ENCODE results near the gene LRRC8A.
A peak's percentile ranks its signal among the peaks of the same experiment; 100 is the strongest.

The LRRC8A gene

DNA sequence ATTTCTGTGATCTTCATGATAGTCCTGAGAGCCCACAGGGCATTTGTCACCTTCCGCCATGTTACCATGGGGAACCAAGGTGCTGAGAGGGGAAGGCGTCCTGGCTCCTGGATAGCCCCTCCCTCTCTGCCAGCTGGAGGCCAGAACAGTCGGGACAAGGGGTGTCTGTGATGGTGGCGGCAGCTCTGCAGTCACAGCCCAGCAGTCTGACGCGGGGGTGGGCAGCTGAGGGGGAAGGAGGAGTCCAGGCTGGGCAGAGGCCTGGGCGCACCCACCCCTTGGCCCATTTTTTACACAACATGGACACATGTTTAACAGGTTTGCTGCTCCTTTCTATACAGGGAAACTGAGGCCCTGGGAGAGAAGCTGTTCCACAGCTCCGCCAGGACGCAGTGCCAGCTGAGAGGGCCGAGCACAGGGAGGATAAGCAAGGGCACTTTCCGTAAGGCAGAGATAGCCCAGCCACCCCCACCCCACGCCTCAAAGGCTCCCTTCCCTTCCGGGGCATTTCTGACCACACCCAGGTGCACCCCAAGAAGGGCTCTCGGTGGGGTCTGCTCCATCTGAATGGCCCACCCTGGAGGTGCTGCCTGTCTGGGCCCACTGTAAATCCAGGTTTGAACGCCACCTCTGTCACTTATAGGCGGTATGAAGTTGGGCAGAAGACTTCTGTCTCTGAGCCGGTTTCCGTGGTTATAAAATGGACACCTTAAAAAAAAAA, 17.1 kb downstream of the LRRC8A start:
- peak overlapping the region; percentile 8; the same call in 1 of the 2 replicates for H3K9ac ChIP-seq
- H3K36me3 ChIP-seq: peaks cover 70% of the 10 kb centered on the region
- peaks cover 59% of the 10 kb centered on the region for H3K4me1 ChIP-seq
- peak overlapping the region; percentile 65 for H3K4me2 ChIP-seq
- H4K20me1 ChIP-seq: peaks cover 65% of the 10 kb centered on the region
- H3K9me3 ChIP-seq: no peaks in the 10 kb centered on the region
- peak overlapping the region; percentile 5; the same call in 1 of the 2 replicates for H3K4me3 ChIP-seq
- peak overlapping the region; percentile 76 for H3K27ac ChIP-seq
- no peak for TF ChIP-seq Cebpa-rat (IDR thresholded peaks at IDR 0.05)
- no peaks in the 10 kb centered on the region for H3K27me3 ChIP-seq

DNA sequence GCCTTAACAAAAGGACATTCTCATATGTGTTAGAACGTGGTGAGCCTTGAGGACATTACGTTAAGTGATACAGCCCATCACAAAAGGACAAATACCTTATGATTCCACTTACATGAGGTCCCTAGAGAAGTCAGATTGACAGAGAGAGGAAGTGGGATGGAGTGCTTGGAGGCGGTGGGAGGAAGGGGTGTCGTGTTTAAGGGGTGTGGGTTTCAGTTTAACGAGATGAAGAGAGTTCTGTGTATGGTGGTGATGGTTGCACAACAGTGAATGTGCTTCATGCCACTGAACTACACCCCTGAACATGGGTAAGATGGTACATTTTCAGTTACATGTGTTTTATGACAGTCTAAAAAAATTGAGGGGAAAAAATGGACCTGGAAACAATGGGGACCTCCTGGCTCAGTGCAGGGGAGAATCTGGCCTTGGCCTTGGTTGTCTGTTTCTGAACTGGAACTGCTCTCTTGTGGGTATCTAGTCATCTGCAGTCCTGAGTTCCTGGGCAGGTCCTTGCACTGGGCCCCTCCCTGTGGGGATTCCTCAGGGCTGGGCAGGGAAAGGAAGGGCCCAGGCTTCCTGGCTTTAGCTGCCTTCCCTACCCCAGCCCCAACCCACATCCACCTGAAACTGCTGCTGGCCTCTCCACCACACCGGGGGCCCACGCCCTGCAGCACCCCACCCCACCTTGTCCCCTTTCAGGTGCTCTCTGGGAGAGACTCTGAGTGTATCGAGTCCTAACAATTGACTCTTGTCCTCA, 17.8 kb downstream of the LRRC8A start:
- Histone ChIP-seq H4K20me1 (peaks cover 65% of the 10 kb centered on the region), H3K9me3 (no peaks in the 10 kb centered on the region), H3K36me3 (peaks cover 68% of the 10 kb centered on the region), H3K9ac (peak overlapping the region; percentile 8; the same call in 1 of the 2 replicates), H3K27ac (peak overlapping the region; percentile 76), H3K4me1 (peaks cover 64% of the 10 kb centered on the region), H3K4me3 (peak overlapping the region; percentile 5; the same call in 1 of the 2 replicates), H3K27me3 (no peaks in the 10 kb centered on the region), H3K4me2 (peak overlapping the region; percentile 65)
- TF ChIP-seq Cebpa-rat (IDR thresholded peaks at IDR 0.05): peak; percentile 30; the same call in 1 of the 2 replicates

DNA sequence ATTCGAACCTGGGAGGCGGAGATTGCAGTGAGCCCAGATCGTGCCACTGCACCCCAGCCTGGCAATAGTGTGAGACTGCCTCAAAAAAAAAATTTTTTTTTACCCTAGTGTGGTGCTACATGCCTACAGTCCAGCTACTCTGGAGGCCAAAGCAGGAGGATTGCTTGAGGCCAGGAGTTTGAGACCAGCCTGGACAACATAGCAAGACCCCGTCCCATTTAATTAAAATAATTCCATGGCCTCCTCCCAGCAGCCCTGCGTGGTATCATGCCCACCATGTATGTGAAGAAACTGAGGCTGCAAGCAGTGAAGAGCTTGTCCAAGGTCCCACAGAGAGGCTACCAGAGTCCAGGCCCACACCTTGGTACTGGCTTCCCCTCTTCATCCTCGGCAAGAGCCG, 19.4 kb downstream of the LRRC8A start:
- Histone ChIP-seq H3K4me3 (no peak overlapping the region), H3K27me3 (no peaks in the 10 kb centered on the region), H3K4me2 (peak overlapping the region; percentile 76), H3K27ac (peak overlapping the region; percentile 73; the same call in 1 of the 2 replicates), H3K9ac (peak overlapping the region; percentile 56; the same call in 1 of the 2 replicates), H4K20me1 (peaks cover 48% of the 10 kb centered on the region), H3K9me3 (no peaks in the 10 kb centered on the region), H3K36me3 (peaks cover 53% of the 10 kb centered on the region), H3K4me1 (peaks cover 57% of the 10 kb centered on the region)
- TF ChIP-seq Cebpa-rat (IDR thresholded peaks at IDR 0.05): no peak

DNA sequence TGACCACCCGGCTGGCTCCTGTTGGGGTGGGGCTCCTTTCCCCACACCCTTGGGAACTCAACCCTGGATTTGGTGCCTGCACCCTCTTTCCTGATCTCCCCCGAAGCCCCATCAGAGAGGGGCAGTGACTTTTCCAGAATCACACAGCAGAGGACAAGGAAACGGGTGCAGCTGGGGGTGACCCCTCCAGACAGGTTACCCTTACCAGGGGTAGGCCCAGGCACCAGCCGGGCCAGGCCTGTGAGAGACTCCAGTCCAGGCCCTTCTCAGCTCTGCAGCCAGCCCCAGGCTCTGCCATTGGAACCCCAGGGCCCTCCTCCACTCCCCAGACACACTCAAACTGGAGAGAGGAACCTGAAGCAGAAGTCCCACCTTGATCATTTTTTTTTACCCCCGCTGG, 19.9 kb downstream of the LRRC8A start:
- peaks cover 57% of the 10 kb centered on the region for H3K4me1 ChIP-seq
- H3K9ac ChIP-seq: peak overlapping the region; percentile 56; the same call in 1 of the 2 replicates
- no peak overlapping the region for H3K4me3 ChIP-seq
- H3K36me3 ChIP-seq: peaks cover 53% of the 10 kb centered on the region
- H3K4me2 ChIP-seq: peak overlapping the region; percentile 76
- no peak for TF ChIP-seq Cebpa-rat (IDR thresholded peaks at IDR 0.05)
- H4K20me1 ChIP-seq: peaks cover 52% of the 10 kb centered on the region
- H3K9me3 ChIP-seq: no peaks in the 10 kb centered on the region
- peak overlapping the region; percentile 73 for H3K27ac ChIP-seq
- no peaks in the 10 kb centered on the region for H3K27me3 ChIP-seq

DNA sequence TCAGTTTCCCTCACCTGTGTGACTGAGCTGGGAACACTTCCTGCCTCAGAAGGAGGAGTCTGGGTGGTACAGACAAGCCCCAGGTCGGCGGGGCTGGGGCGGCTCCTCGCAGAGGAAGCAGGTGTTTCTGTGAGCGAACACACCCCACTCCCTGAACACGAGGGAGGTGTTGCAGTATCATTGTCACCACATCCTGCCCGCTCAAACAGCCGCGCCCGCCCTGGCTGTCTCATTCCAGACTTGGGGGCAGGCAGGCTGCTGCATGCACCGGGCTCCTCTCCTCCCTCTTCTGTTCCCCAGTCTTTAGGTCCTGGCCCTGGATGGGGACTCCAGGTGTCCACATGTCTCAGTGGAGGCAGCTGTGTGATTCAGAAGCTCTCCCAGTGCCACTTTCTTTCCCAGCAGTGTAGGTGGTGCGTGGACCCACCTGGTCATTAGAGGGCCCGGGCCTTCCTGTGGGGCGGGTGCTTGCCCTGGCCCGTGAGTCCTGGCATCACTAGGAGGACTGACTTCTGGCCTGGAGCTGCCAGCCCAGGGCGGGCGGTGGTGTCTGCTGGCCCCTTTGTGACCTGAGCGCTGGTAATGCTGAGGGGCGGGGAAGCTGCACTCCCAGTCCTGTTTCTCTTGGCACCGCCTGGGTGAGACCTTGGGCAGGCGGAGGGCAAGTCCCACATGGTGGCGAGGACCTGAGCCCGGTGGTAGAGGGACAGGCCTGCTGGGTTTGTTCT, 20.6 kb downstream of the LRRC8A start:
- no peak overlapping the region for H3K4me3 ChIP-seq
- peaks cover 53% of the 10 kb centered on the region for H3K36me3 ChIP-seq
- H4K20me1 ChIP-seq: peaks cover 59% of the 10 kb centered on the region
- TF ChIP-seq Cebpa-rat (IDR thresholded peaks at IDR 0.05): no peak
- H3K9me3 ChIP-seq: no peaks in the 10 kb centered on the region
- H3K27me3 ChIP-seq: no peaks in the 10 kb centered on the region
- peak overlapping the region; percentile 76 for H3K4me2 ChIP-seq
- H3K27ac ChIP-seq: peak overlapping the region; percentile 73
- peak overlapping the region; percentile 56 for H3K9ac ChIP-seq
- peaks cover 55% of the 10 kb centered on the region for H3K4me1 ChIP-seq

DNA sequence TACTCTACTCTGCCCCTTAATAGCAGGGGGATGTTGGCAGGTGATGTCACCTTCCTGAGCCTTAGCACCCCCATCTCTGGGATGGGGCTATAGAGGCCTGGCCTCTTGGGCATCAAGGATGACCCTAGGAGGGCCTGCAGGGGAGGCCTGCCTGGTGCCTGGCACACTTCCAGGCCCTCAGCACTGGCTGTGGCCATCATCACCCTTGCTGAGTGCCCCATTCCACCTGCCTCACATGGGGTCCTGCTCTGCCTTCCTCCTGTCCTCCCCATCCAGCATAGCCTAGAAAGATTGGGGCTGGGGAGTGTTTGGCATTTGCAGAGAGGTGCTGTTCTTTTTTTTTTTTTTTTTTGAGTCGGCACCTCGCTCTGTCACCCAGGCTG, 21.1 kb downstream of the LRRC8A start:
- Histone ChIP-seq H3K27ac (peak overlapping the region; percentile 73), H4K20me1 (peaks cover 64% of the 10 kb centered on the region), H3K9me3 (no peaks in the 10 kb centered on the region), H3K36me3 (peaks cover 56% of the 10 kb centered on the region), H3K4me3 (no peak overlapping the region), H3K9ac (peak overlapping the region; percentile 56), H3K4me1 (peaks cover 50% of the 10 kb centered on the region), H3K27me3 (no peaks in the 10 kb centered on the region), H3K4me2 (peak overlapping the region; percentile 76)
- TF ChIP-seq Cebpa-rat (IDR thresholded peaks at IDR 0.05): no peak

DNA sequence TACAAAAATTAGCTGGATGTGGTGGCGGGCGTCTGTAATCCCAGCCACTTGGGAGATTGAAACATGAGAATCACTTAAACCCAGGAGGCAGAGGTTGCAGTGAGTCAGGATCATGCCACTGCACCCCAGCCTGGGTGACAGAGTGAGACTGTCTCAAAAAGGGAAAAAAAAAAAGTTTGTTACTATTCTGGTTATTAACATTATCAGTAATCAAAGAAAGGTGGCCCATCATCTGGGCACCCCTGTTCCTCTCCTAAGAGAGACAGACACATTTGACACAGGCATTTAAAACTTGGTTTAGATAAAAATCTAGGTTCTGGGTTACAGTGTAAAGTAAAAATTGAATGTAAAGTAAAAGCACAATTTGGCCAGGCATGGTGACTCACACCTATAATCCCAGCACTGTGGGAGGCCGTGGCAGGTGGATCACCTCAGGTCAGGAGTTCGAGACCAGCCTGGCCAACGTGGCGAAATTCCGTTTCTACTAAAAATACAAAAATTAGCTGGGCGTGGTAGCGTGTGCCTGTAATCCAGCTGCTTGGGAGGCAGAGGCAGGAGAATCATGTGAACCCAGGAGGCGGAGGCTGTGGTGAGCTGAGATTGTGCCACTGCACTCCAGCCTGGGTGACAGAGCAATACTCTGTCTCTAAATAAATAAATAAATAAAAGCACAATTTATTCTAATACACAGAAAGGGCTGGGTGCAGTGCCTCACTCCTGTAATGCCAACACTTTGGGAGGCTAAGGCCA, 22.1 kb downstream of the LRRC8A start:
- no peak overlapping the region for H3K4me3 ChIP-seq
- H3K4me2 ChIP-seq: no peak overlapping the region
- H3K27me3 ChIP-seq: no peaks in the 10 kb centered on the region
- H3K9me3 ChIP-seq: no peaks in the 10 kb centered on the region
- no peak overlapping the region for H3K9ac ChIP-seq
- H4K20me1 ChIP-seq: peaks cover 68% of the 10 kb centered on the region
- peaks cover 56% of the 10 kb centered on the region for H3K36me3 ChIP-seq
- H3K4me1 ChIP-seq: peaks cover 40% of the 10 kb centered on the region
- TF ChIP-seq Cebpa-rat (IDR thresholded peaks at IDR 0.05): no peak
- no peak overlapping the region for H3K27ac ChIP-seq

DNA sequence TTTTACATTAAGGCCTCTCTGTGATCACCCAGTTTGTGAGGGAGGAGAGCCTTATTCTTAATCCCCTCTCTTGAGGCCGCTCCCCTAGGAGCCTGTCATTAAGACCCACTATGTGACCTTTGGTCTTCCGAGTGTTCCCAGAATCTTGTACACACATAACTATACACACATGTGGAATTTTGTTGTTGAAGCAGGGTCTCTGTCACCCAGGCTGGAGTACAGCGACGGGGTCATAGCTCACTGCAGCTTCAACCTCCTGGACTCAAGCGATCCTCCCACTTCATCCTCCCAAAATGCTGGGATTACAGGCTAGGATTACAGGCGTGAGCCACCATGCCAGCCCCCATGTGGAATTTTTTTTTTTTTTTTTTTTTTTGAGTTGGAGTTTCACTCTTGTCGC, 24.0 kb downstream of the LRRC8A start:
- Histone ChIP-seq H4K20me1 (peaks cover 73% of the 10 kb centered on the region), H3K27me3 (no peaks in the 10 kb centered on the region), H3K36me3 (peaks cover 68% of the 10 kb centered on the region), H3K4me1 (peaks cover 38% of the 10 kb centered on the region), H3K4me2 (no peak overlapping the region), H3K9me3 (no peaks in the 10 kb centered on the region), H3K4me3 (no peak overlapping the region), H3K27ac (no peak overlapping the region), H3K9ac (no peak overlapping the region)
- TF ChIP-seq Cebpa-rat (IDR thresholded peaks at IDR 0.05): no peak

DNA sequence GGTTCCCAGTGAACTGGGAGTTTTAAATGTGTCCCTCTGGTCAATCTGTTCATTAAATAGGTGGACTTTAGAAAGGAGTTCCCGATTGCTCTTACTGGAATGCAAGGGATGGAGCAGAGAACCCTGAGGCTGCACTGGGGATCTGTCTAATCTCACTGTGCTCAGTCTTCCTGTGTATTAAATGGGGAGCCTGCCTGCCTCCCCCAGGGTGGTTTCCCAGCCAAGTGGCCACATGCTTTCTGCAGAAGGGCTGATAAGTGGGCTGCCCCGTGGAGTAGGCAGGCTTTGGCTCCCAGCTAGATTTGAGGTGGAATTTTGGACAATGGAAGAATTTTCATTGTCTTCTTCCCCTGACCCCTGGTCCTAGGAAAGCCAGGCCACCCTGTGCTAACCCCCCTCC, 24.8 kb downstream of the LRRC8A start:
- Histone ChIP-seq H3K9me3 (no peaks in the 10 kb centered on the region), H3K36me3 (peaks cover 68% of the 10 kb centered on the region), H3K27ac (no peak overlapping the region), H3K27me3 (no peaks in the 10 kb centered on the region), H3K4me2 (no peak overlapping the region), H3K4me3 (no peak overlapping the region), H4K20me1 (peaks cover 73% of the 10 kb centered on the region), H3K4me1 (peaks cover 38% of the 10 kb centered on the region), H3K9ac (no peak overlapping the region)
- TF ChIP-seq Cebpa-rat (IDR thresholded peaks at IDR 0.05): no peak
